HEK293 (cell line): ENCODE measurements around the gene TBCC.
A peak's percentile ranks its signal among the peaks of the same experiment; 100 is the strongest.

Source experiments
- CTCF ChIA-PET: fragments of 350-600 bp; formaldehyde crosslinking; extraction: SDS; loops from one replicate; lab custom pipeline; 2021; ENCODE audit warnings: antibody characterized with exemption; lab: Yijun Ruan, JAX
- POLR2A ChIA-PET: fragments of 300-600 bp; formaldehyde crosslinking; extraction: SDS; loops from one replicate; lab custom pipeline; 2020; ENCODE audit warnings: antibody characterized with exemption, inconsistent platforms; lab: Yijun Ruan, JAX
- H3K27ac ChIP-seq: fragments of 200-500 bp; sonication (Bioruptor generic); 2 replicates; pipeline ENCODE4 v1.5.1; 2014; ENCODE audit warnings: low read depth, low read length, control low read depth, inconsistent platforms; ENCODE audit errors: extremely low read depth
- H3K36me3 ChIP-seq, 2 experiments: fragments of 200-500 bp in 1 of 2; sonication (Bioruptor generic) in 1 of 2; 1 replicate in 1 of 2; 2 replicates in 1 of 2; pipeline ENCODE4 v1.5.1; 2014 to 2017; ENCODE audit warnings: inconsistent platforms in 2 of 2, low read length in 2 of 2; ENCODE audit not compliant: control insufficient read depth in 2 of 2, insufficient read depth in 1 of 2
- H3K4me1 ChIP-seq: fragments of 200-500 bp; sonication (Bioruptor generic); 2 replicates; pipeline ENCODE4 v1.5.1; 2014; ENCODE audit warnings: mild to moderate bottlenecking, low read length, inconsistent platforms; ENCODE audit not compliant: control insufficient read depth, insufficient read depth
- H3K4me3 ChIP-seq: 2 replicates; pipeline ENCODE4 v1.5.1; 2011; ENCODE audit warnings: low read depth, mild to moderate bottlenecking, control low read depth, low read length, moderate library complexity
- H3K9me3 ChIP-seq: fragments of 200-500 bp; sonication (Bioruptor generic); 2 replicates; pipeline ENCODE4 v1.5.1; 2014; ENCODE audit warnings: low read depth, low read length, inconsistent platforms; ENCODE audit not compliant: control insufficient read depth, insufficient read depth
- BCL11A ChIP-seq: fragments of 450-650 bp; formaldehyde crosslinking; IDR thresholded peaks from 2 replicates; pipeline ENCODE4 v1.5.1; 2016; ENCODE audit warnings: low read depth, missing biosample characterization, missing genetic modification characterization
- INSM2 ChIP-seq: fragments of 450-650 bp; formaldehyde crosslinking; IDR thresholded peaks from 2 replicates; pipeline ENCODE4 v1.5.1; 2016; ENCODE audit warnings: missing biosample characterization, missing genetic modification characterization
- SP7 ChIP-seq: fragments of 450-650 bp; formaldehyde crosslinking; IDR thresholded peaks from 2 replicates; pipeline ENCODE4 v1.5.1; 2016; ENCODE audit warnings: missing biosample characterization, missing genetic modification characterization
- ZBTB26 ChIP-seq: fragments of 450-650 bp; formaldehyde crosslinking; optimal IDR thresholded peaks from 2 replicates; pipeline ENCODE3; 2016; ENCODE audit warnings: missing biosample characterization, mild to moderate bottlenecking, missing genetic modification characterization
- ZFHX2 ChIP-seq: fragments of 450-650 bp; formaldehyde crosslinking; conservative IDR thresholded peaks from 2 replicates; pipeline ENCODE4 v1.5.1; 2016; ENCODE audit warnings: missing biosample characterization, missing genetic modification characterization
- ZNF221 ChIP-seq: fragments of 450-650 bp; formaldehyde crosslinking; IDR thresholded peaks from 2 replicates; pipeline ENCODE4 v1.5.1; 2017; ENCODE audit warnings: missing biosample characterization, missing genetic modification characterization, borderline replicate concordance
- ZNF362 ChIP-seq: fragments of 450-650 bp; formaldehyde crosslinking; IDR thresholded peaks from 2 replicates; pipeline ENCODE4 v1.5.1; 2016; ENCODE audit warnings: missing biosample characterization, missing genetic modification characterization
- ZNF473 ChIP-seq: fragments of 450-650 bp; formaldehyde crosslinking; IDR thresholded peaks from 2 replicates; pipeline ENCODE4 v1.5.1; 2017; ENCODE audit warnings: missing biosample characterization, missing genetic modification characterization
- ZNF501 ChIP-seq: fragments of 450-650 bp; formaldehyde crosslinking; IDR thresholded peaks from 2 replicates; pipeline ENCODE4 v1.5.1; 2016; ENCODE audit warnings: missing biosample characterization, missing genetic modification characterization
- ZNF513 ChIP-seq: fragments of 450-650 bp; IDR thresholded peaks from 2 replicates; pipeline ENCODE4 v1.5.1; 2018; ENCODE audit warnings: missing biosample characterization, missing genetic modification characterization
- ZNF518A ChIP-seq: fragments of 450-650 bp; formaldehyde crosslinking; conservative IDR thresholded peaks from 2 replicates; pipeline ENCODE4 v1.5.1; 2016; ENCODE audit warnings: low read depth, missing biosample characterization, missing genetic modification characterization
- ZNF610 ChIP-seq: fragments of 450-650 bp; formaldehyde crosslinking; IDR thresholded peaks from 2 replicates; pipeline ENCODE4 v1.5.1; 2016; ENCODE audit warnings: missing biosample characterization, missing genetic modification characterization, borderline replicate concordance
- ZNF629 ChIP-seq: fragments of 450-650 bp; formaldehyde crosslinking; IDR thresholded peaks from 2 replicates; pipeline ENCODE4 v1.5.1; 2017; ENCODE audit warnings: missing biosample characterization, missing genetic modification characterization
- ZNF776 ChIP-seq: fragments of 450-650 bp; formaldehyde crosslinking; IDR thresholded peaks from 2 replicates; pipeline ENCODE4 v1.5.0; 2017; ENCODE audit warnings: missing biosample characterization, missing genetic modification characterization, borderline replicate concordance
- ZSCAN18 ChIP-seq: fragments of 450-650 bp; formaldehyde crosslinking; IDR thresholded peaks from 2 replicates; pipeline ENCODE4 v1.5.1; 2016; ENCODE audit warnings: missing biosample characterization, missing genetic modification characterization

Gene TBCC

GRCh38 chr6:42745640-42746462 lies at the start of gene TBCC (continued):
- TF ChIP-seq INSM2: 0 out of 2 replicates have a peak, but pooled peaks have one; percentile 35
- no peak for TF ChIP-seq ZNF518A (tag by site-specific recombination)
- TF ChIP-seq SP7 (tag by site-specific recombination): 0 out of 2 replicates have a peak, but pooled peaks have one; percentile 11
- peak; percentile 95 for TF ChIP-seq ZBTB26 (tag by site-specific recombination)
- peak; percentile 73 for TF ChIP-seq ZNF501 (tag by site-specific recombination)
- 0 out of 2 replicates have a peak, but pooled peaks have one; percentile 55 for TF ChIP-seq ZNF629 (tag by site-specific recombination)

- no peak overlapping the region for H3K4me3 ChIP-seq
- POLR2A ChIA-PET: no interaction called here
- H3K36me3 ChIP-seq: no peaks in the 10 kb centered on the region; a peak in 1 of 3 replicates
- no peaks in the 10 kb centered on the region for H3K9me3 ChIP-seq
- CTCF ChIA-PET: interaction anchor here (0.5 kb wide), 1 partner anchor 36 kb away, joined by 3 read pairs; no protein-coding TSS in a partner anchor
- no peak overlapping the region for H3K27ac ChIP-seq
- TF ChIP-seq ZFHX2 (tag by site-specific recombination) (no peak), ZNF473 (no peak), BCL11A (tag by site-specific recombination) (no peak), ZNF610 (tag by site-specific recombination) (no peak)
- H3K4me1 ChIP-seq: peaks cover 3% of the 10 kb centered on the region
Measured at GRCh38 chr6:42795651-42796050, 49.7 kb upstream of the TBCC start.

GRCh38 chr6:42791706-42792320 lies 45.9 kb upstream of the TBCC start:
- no peak overlapping the region for H3K4me3 ChIP-seq
- CTCF ChIA-PET: interaction anchor here (0.6 kb wide), 2 partner anchors 16 to 576 kb away, joined by 3 to 4 read pairs; no protein-coding TSS in a partner anchor
- H3K9me3 ChIP-seq: no peaks in the 10 kb centered on the region
- H3K4me1 ChIP-seq: peaks cover 14% of the 10 kb centered on the region
- POLR2A ChIA-PET: interaction anchor here (0.8 to 16.3 kb wide), 7 partner anchors 9 to 141 kb away, joined by 3 to 316 read pairs (median 5); partner anchors contain the start of gene TBCC
- H3K36me3 ChIP-seq: no peaks in the 10 kb centered on the region; a peak in 1 of 3 replicates
- no peak overlapping the region for H3K27ac ChIP-seq
- TF ChIP-seq ZSCAN18 (tag by site-specific recombination) (no peak), ZNF362 (tag by site-specific recombination) (no peak), ZNF513 (no peak), ZNF776 (tag by site-specific recombination) (no peak), ZNF221 (tag by site-specific recombination) (no peak)
